ENCODE measurements around the gene LMO1.
A peak's percentile ranks its signal among the peaks of the same experiment; 100 is the strongest.

LMO1 gene

GRCh38 chr11:8288166-8288772 is 24.6 kb upstream of the LMO1 start:
- DNase-seq: no peak

GRCh38 chr11:8287703-8288102 is 24.0 kb upstream of the LMO1 start:
- DNase-seq: no peak

GRCh38 chr11:8287297-8287696 is 23.6 kb upstream of the LMO1 start:
- DNase-seq: no peak

DNA sequence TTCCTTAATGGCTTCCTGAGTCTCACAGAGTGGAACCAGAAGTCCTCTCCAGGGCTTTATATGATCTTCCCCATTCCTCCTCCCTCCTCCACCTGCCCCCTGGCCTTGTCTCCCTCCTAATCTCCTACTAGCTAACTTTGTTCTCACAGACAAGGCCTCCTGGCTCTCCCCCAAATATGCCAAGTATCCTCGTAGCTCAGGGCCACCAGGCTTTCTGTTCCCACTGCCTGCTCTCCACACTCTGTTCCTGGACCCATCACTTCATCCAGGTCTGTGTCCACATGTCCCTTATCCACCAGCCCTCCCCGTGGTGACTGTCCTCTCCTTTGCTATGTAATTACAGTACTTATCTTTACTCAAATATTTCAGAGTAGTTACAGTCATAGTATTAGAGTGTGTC is 23.2 kb upstream of the LMO1 start:
- no peak for DNase-seq

- no peak for DNase-seq
Measured at GRCh38 chr11:8285796-8286195, 22.1 kb upstream of the LMO1 start.

DNA sequence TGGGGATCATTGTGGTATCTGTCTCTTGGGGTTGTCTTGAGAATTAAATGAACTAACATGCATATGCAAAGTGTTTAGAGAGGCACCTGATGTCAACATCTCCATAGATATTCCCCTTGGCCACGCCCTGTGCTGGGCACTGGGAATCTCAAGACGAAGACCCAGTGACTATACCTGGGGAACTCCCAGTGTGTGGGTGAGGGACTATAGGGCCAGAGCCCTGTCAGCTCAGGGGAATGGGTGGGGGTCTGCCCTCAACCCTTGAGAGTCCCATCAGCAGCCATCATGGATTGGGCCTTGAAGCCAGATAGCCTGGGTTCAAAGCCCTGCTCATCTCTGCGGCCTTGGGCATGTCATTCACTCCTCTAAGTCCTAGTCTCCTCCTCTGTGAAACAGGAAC is 21.6 kb upstream of the LMO1 start:
- DNase-seq: no peak

DNA sequence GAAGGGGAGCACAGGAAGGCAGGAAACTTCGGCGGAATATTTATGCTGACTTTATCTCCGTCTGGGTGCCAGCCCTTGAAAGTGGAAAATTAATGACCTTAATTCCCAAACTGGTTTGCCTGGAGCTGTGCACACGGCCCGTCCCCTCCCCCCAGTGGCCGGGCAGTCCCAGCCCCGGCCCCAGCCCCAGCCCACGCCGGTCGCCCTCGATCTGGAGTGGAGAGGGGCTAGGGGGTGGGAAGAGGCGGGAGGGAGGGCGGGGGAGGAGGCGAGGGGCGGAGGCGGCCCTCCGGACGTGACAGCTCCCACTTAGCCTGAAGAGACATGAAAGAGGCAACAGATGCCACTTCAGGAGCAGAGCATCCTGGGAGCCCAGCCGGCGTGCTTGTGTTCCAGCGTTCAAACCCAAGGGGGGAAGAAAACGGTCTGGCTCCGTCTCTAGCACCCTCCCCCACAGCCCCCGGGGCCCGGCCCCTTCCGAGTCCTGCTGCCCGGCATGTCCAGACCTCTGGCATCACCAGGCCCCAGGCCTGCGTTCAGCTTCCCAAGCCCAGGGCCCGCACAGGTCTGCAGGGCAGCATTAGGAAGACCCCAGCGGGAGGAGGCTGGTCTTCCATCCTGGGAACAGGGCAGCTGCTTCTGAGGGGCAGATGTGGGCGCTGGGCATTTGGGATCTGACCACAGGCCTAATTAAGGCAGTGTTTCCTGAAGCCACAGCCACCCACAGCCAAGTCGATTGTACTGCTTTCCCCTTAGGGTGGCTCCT is 20.0 kb upstream of the LMO1 start:
- DNase-seq: no peak

- DNase-seq: no peak
Measured at GRCh38 chr11:8283100-8283464, 19.4 kb upstream of the LMO1 start.

DNA sequence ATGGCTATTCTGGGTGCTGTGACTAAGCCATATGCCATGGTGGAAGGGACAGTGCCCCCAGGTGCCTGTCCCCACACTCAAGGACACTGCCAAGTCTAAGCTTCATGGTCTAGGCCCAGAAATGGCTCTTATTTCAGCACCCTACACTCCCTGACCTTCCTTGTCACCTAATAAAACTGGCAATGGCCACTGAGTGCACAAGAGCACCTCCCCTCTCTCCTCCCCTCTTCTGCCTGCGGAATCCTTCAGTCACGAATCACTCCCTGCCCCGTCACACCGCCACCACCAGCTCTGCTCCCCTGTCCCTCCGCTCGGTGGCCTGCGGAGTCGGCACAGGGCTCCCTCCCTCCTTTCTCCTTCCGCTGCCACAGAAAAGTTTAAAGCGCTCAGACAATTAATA is 19.0 kb upstream of the LMO1 start:
- DNase-seq: no peak

DNA sequence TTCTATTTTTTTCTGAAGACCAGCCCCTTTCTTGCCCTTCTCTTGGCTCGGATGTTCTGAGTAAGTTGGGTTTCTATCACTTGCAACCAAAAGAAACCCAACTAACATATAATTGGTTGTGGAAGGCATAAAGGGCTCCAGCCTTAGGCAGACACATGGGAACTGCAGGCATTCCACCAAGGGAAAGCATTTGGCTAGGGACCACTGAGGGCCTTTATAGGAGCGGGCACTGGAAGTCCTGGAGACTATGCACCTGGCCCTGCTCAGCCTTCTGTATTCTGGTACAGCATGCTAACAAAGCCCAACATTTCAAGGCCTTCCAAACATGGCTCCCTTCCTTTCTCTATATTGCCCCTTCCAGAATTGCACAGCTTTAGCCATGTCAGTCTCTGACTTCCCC is 17.6 kb upstream of the LMO1 start:
- DNase-seq: no peak

DNA sequence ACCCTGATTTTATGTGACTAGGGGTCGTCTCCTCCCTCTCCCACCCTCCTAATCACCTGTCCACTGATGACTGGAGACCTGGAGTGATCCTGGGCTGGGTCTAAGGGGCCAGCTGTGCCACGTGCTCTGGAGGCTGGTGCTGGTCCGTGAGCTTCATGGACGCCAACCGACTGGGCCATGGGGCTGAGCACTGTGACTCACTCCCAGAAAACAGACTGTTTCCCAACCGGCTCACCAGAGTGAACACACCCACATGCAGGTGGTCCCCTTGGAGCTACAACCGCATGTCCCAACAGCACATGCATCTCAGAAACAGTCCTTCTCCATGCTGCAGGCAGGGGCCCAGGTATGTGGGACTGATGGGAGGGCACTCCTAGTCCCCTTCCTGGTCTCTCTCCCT is 14.0 kb upstream of the LMO1 start:
- no peak for DNase-seq

DNA sequence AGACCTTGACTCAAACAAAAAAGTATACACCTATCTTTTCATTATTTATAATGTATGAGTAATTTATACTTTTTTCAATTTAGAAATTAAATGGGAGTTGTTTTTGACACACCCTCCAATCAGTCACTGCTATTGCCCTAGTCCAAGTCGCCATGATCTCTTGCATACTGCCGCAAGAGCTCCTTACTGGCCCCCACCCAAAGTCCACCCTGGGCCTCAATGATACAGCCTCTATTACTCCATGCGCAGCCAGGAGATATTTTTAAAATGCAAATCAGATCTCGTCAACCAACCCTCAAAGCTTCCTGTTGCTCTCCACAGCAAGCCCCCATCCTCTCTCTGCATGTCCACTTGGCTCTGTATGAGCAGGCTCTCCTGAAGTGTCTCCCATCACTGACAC is 12.8 kb upstream of the LMO1 start:
- DNase-seq: no peak

DNA sequence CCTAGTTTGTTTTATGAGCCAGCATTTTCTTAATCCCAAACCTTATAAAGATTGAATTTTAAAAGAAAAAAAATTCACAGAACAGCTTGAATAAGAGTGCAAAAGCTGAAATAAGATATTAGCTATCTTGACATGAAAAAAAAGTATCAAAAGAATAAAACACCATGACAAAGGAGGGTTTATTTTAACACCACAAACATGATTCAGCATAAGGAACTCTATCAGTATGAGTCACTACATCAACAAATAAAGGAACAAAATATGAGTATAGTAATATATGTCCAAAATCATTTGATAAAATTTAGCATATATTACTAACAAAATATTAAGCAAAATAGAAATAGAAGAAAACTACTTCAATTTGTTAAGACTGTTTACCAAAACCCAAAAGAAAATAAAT is 9.6 kb upstream of the LMO1 start:
- no peak for DNase-seq

- no peak for DNase-seq
Measured at GRCh38 chr11:8271106-8271886, 7.6 kb upstream of the LMO1 start.

GRCh38 chr11:8269636-8270035 is 6.0 kb upstream of the LMO1 start:
- DNase-seq: no peak

GRCh38 chr11:8268530-8269400 is 5.1 kb upstream of the LMO1 start:
- no peak for DNase-seq

- peak in 1 of 6 experiments; percentile 7 for DNase-seq
Measured at GRCh38 chr11:8267831-8268529, 4.3 kb upstream of the LMO1 start.

GRCh38 chr11:8267280-8267679 is 3.6 kb upstream of the LMO1 start:
- DNase-seq: no peak

GRCh38 chr11:8266246-8267241 is 2.9 kb upstream of the LMO1 start:
- DNase-seq: no peak

- DNase-seq: no peak
Measured at GRCh38 chr11:8265681-8266241, 2.1 kb upstream of the LMO1 start.

All from stimulated activated naive CD4-positive, alpha-beta T cell (primary cell).